Erythroblast (primary cell): ENCODE data around the gene CA5A.
"Not testable (repeated sequence)": the region's sequence is repeated elsewhere in the genome, so short reads cannot be mapped to it uniquely, and the experiment has no call there.

Source experiments
- GATA1 ChIP-seq: IDR thresholded peaks from 2 replicates; pipeline ENCODE4 v1.6.1; 2011; ENCODE audit warnings: low read depth, mild to moderate bottlenecking, control low read depth, low read length, moderate library complexity
- POLR2A ChIP-seq: IDR thresholded peaks from 2 replicates; pipeline ENCODE4 v1.6.1; 2011; ENCODE audit warnings: mild to moderate bottlenecking, low read length

- not testable (repeated sequence) for TF ChIP-seq POLR2A, GATA1
Measured at GRCh38 chr16:87896924-87897520, 39.3 kb downstream of the CA5A start.
